ENCODE results near the gene GLIPR2. TPM values are rescaled to one million over a fixed set of nuclear protein-coding genes. Genes with fewer than 3 reads are reported as not detected.
A peak's percentile ranks its signal among the peaks of the same experiment; 100 is the strongest.

Gene GLIPR2
- total and polyA plus RNA-seq, 2 of the 13 experiments (the other 11 are each of a cell fraction or from before 2014, with no cell fraction given), result 0.08 to 0.42 TPM

- TF ChIP-seq, protein P1, sequence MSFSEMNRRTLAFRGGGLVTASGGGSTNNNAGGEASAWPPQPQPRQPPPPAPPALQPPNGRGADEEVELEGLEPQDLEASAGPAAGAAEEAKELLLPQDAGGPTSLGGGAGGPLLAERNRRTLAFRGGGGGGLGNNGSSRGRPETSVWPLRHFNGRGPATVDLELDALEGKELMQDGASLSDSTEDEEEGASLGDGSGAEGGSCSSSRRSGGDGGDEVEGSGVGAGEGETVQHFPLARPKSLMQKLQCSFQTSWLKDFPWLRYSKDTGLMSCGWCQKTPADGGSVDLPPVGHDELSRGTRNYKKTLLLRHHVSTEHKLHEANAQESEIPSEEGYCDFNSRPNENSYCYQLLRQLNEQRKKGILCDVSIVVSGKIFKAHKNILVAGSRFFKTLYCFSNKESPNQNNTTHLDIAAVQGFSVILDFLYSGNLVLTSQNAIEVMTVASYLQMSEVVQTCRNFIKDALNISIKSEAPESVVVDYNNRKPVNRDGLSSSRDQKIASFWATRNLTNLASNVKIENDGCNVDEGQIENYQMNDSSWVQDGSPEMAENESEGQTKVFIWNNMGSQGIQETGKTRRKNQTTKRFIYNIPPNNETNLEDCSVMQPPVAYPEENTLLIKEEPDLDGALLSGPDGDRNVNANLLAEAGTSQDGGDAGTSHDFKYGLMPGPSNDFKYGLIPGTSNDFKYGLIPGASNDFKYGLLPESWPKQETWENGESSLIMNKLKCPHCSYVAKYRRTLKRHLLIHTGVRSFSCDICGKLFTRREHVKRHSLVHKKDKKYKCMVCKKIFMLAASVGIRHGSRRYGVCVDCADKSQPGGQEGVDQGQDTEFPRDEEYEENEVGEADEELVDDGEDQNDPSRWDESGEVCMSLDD (CRISPR knock-in tag; IDR thresholded peaks at IDR 0.05; ENCODE audit: borderline replicate concordance), result no peak
- TF ChIP-seq SMAD9 (CRISPR knock-in tag; IDR thresholded peaks at IDR 0.05) (no peak), NR2F2 (IDR thresholded peaks at IDR 0.05; ENCODE audit: borderline replicate concordance, low read depth) (no peak; the same call in 1 of the 2 replicates), MXD4 (CRISPR knock-in tag; IDR thresholded peaks at IDR 0.05) (no peak; the same call in 1 of the 2 replicates), NFE2L1 (CRISPR knock-in tag; IDR thresholded peaks at IDR 0.05; ENCODE audit: borderline replicate concordance) (no peak), NFE2 (CRISPR knock-in tag; IDR thresholded peaks at IDR 0.05) (no peak; the same call in 1 of the 2 replicates), ZFAT (CRISPR knock-in tag; conservative IDR thresholded peaks at IDR 0.05) (no peak), KLF12 (CRISPR knock-in tag; IDR thresholded peaks at IDR 0.05; ENCODE audit: borderline replicate concordance) (no peak), STAT5B (CRISPR knock-in tag; IDR thresholded peaks at IDR 0.05) (no peak), RXRA (CRISPR knock-in tag; IDR thresholded peaks at IDR 0.05) (peak; percentile 20; the same call in 1 of the 2 replicates), ZNF556 (CRISPR knock-in tag; IDR thresholded peaks at IDR 0.05; ENCODE audit: borderline replicate concordance) (no peak), ZNF138 (CRISPR knock-in tag; IDR thresholded peaks at IDR 0.05; ENCODE audit: low read depth) (no peak), ZNF234 (CRISPR knock-in tag; conservative IDR thresholded peaks at IDR 0.05) (no peak), ZNF501 (CRISPR knock-in tag; IDR thresholded peaks at IDR 0.05) (no peak), ZMYM4 (CRISPR knock-in tag; IDR thresholded peaks at IDR 0.05) (peak; percentile 62), ZNF121 (CRISPR knock-in tag; IDR thresholded peaks at IDR 0.05) (0 out of 2 replicates have a peak, but pooled peaks have one; percentile 12), AFF4 (CRISPR knock-in tag; IDR thresholded peaks at IDR 0.05) (no peak)
- TF ChIP-seq, protein P2, sequence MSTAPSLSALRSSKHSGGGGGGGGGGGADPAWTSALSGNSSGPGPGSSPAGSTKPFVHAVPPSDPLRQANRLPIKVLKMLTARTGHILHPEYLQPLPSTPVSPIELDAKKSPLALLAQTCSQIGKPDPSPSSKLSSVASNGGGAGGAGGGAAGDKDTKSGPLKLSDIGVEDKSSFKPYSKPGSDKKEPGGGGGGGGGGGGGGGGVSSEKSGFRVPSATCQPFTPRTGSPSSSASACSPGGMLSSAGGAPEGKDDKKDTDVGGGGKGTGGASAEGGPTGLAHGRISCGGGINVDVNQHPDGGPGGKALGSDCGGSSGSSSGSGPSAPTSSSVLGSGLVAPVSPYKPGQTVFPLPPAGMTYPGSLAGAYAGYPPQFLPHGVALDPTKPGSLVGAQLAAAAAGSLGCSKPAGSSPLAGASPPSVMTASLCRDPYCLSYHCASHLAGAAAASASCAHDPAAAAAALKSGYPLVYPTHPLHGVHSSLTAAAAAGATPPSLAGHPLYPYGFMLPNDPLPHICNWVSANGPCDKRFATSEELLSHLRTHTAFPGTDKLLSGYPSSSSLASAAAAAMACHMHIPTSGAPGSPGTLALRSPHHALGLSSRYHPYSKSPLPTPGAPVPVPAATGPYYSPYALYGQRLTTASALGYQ (CRISPR knock-in tag; IDR thresholded peaks at IDR 0.05), result no peak
- TF ChIP-seq, protein P3, sequence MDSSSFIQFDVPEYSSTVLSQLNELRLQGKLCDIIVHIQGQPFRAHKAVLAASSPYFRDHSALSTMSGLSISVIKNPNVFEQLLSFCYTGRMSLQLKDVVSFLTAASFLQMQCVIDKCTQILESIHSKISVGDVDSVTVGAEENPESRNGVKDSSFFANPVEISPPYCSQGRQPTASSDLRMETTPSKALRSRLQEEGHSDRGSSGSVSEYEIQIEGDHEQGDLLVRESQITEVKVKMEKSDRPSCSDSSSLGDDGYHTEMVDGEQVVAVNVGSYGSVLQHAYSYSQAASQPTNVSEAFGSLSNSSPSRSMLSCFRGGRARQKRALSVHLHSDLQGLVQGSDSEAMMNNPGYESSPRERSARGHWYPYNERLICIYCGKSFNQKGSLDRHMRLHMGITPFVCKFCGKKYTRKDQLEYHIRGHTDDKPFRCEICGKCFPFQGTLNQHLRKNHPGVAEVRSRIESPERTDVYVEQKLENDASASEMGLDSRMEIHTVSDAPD (CRISPR knock-in tag; IDR thresholded peaks at IDR 0.05), result no peak
Measured at GRCh38 chr9:36207546-36208012, 71.0 kb downstream of the GLIPR2 start (continued).
